Fibroblast of skin of right biceps (primary cell): ENCODE data around the gene GRHL3.
"Not testable (repeated sequence)": the region's sequence is repeated elsewhere in the genome, so short reads cannot be mapped to it uniquely, and the experiment has no call there.

Source experiments
- DNase-seq: peaks from one replicate; pipeline ENCODE4 v3.0.0-alpha.2; 2013

Gene GRHL3

GRCh38 chr1:24319312-24319863 lies at the start of gene GRHL3:
GRHL3 (plus strand) TSS chr1:24319357; CDS start chr1:24319552, 195 bp downstream.
- peak; percentile 36 for DNase-seq

GRCh38 chr1:24274203-24275103 lies 44.7 kb upstream of the GRHL3 start:
- not testable (repeated sequence) for DNase-seq

GRCh38 chr1:24275104-24275410 lies 44.1 kb upstream of the GRHL3 start:
- no peak for DNase-seq

- DNase-seq: no peak
Measured at GRCh38 chr1:24275510-24275909, 43.6 kb upstream of the GRHL3 start.

- DNase-seq: no peak
Measured at GRCh38 chr1:24276791-24277190, 42.4 kb upstream of the GRHL3 start.

GRCh38 chr1:24277420-24278169 lies 41.6 kb upstream of the GRHL3 start:
- peak; percentile 49 for DNase-seq

- no peak for DNase-seq
Measured at GRCh38 chr1:24278726-24279125, 40.4 kb upstream of the GRHL3 start.

- DNase-seq: no peak
Measured at GRCh38 chr1:24279590-24280232, 39.4 kb upstream of the GRHL3 start.

- DNase-seq: no peak
Measured at GRCh38 chr1:24281591-24281990, 37.6 kb upstream of the GRHL3 start.

- DNase-seq: no peak
Measured at GRCh38 chr1:24282491-24282890, 36.7 kb upstream of the GRHL3 start.

GRCh38 chr1:24283326-24284155 lies 35.6 kb upstream of the GRHL3 start:
- peak; percentile 80 for DNase-seq

- DNase-seq: no peak
Measured at GRCh38 chr1:24284156-24284471, 35.0 kb upstream of the GRHL3 start.

- no peak for DNase-seq
Measured at GRCh38 chr1:24285231-24285630, 33.9 kb upstream of the GRHL3 start.

- DNase-seq: no peak
Measured at GRCh38 chr1:24286246-24287010, 32.7 kb upstream of the GRHL3 start.

- DNase-seq: not testable (repeated sequence)
Measured at GRCh38 chr1:24287779-24288178, 31.4 kb upstream of the GRHL3 start.

GRCh38 chr1:24288479-24288878 lies 30.7 kb upstream of the GRHL3 start:
- DNase-seq: no peak

- DNase-seq: peak; percentile 89
Measured at GRCh38 chr1:24289937-24290595, 29.1 kb upstream of the GRHL3 start.

GRCh38 chr1:24290933-24291487 lies 28.1 kb upstream of the GRHL3 start:
- no peak for DNase-seq

- DNase-seq: no peak
Measured at GRCh38 chr1:24292103-24292502, 27.1 kb upstream of the GRHL3 start.

GRCh38 chr1:24292887-24293286 lies 26.3 kb upstream of the GRHL3 start:
- DNase-seq: no peak
